H9 (cell line): ENCODE measurements around the gene MB. TPM values are rescaled to one million over a fixed set of nuclear protein-coding genes. Genes with fewer than 3 reads are reported as not detected.

Source experiments
- DNase-seq: peaks from one replicate; pipeline ENCODE4 v3.0.0-alpha.2; 2017
- H2AFZ ChIP-seq: one replicate; pipeline ENCODE4 v1.6.1; 2013; ENCODE audit warnings: mild to moderate bottlenecking, low read length, control low read depth, moderate library complexity
- H2AK5ac ChIP-seq: 2 replicates; pipeline ENCODE4 v1.6.1; 2013; ENCODE audit warnings: low read length, control low read depth, mixed read lengths; ENCODE audit not compliant: insufficient read length
- H2BK120ac ChIP-seq: one replicate; pipeline ENCODE4 v1.6.1; 2013; ENCODE audit warnings: low read depth, mild to moderate bottlenecking, low read length, control low read depth, inconsistent platforms; ENCODE audit not compliant: poor library complexity, severe bottlenecking
- H2BK12ac ChIP-seq: 2 replicates; pipeline ENCODE4 v1.6.1; 2013; ENCODE audit warnings: low read length, control low read depth, mixed read lengths, low read depth; ENCODE audit not compliant: insufficient read length
- H2BK15ac ChIP-seq: 2 replicates; pipeline ENCODE4 v1.6.1; 2013; ENCODE audit warnings: low read depth, low read length, control low read depth
- H2BK20ac ChIP-seq: one replicate; pipeline ENCODE4 v1.6.1; 2013; ENCODE audit warnings: low read depth, mild to moderate bottlenecking, low read length, control low read depth, inconsistent platforms; ENCODE audit not compliant: poor library complexity, severe bottlenecking
- H2BK5ac ChIP-seq: 2 replicates; pipeline ENCODE4 v1.6.1; 2013; ENCODE audit warnings: low read length, control low read depth, mixed read lengths; ENCODE audit not compliant: insufficient read length
- H3K14ac ChIP-seq: 2 replicates; pipeline ENCODE4 v1.6.1; 2013; ENCODE audit warnings: low read length, control low read depth; ENCODE audit not compliant: insufficient read depth
- H3K18ac ChIP-seq: 2 replicates; pipeline ENCODE4 v1.6.1; 2013; ENCODE audit warnings: low read depth, mild to moderate bottlenecking, mixed read lengths, low read length, control low read depth; ENCODE audit not compliant: insufficient read length
- H3K23ac ChIP-seq: 2 replicates; pipeline ENCODE4 v1.6.1; 2013; ENCODE audit warnings: low read length, control low read depth, mixed read lengths, low read depth; ENCODE audit not compliant: insufficient read length
- H3K23me2 ChIP-seq: 2 replicates; pipeline ENCODE4 v1.6.1; 2013; ENCODE audit warnings: low read depth, mild to moderate bottlenecking, mixed read lengths, low read length, control low read depth; ENCODE audit not compliant: insufficient read length, poor library complexity, severe bottlenecking
- H3K27ac ChIP-seq: 2 replicates; pipeline ENCODE4 v1.5.1; 2013; ENCODE audit warnings: low read length, control low read depth, mixed read lengths, low read depth; ENCODE audit not compliant: insufficient read length
- H3K27me3 ChIP-seq: 2 replicates; pipeline ENCODE4 v1.6.1; 2013; ENCODE audit warnings: low read length, control low read depth, inconsistent platforms; ENCODE audit not compliant: insufficient read depth
- H3K4ac ChIP-seq: 2 replicates; pipeline ENCODE4 v1.6.1; 2013; ENCODE audit warnings: low read depth, mild to moderate bottlenecking, control low read depth, inconsistent platforms, low read length, moderate library complexity
- H3K4me1 ChIP-seq: 2 replicates; pipeline ENCODE4 v1.6.1; 2013; ENCODE audit warnings: low read length, control low read depth, inconsistent platforms; ENCODE audit not compliant: insufficient read depth
- H3K4me2 ChIP-seq: 2 replicates; pipeline ENCODE4 v1.6.1; 2013; ENCODE audit warnings: low read length, control low read depth, mixed read lengths; ENCODE audit not compliant: insufficient read length, insufficient read depth
- H3K56ac ChIP-seq: 2 replicates; pipeline ENCODE4 v1.6.1; 2013; ENCODE audit warnings: low read depth, mild to moderate bottlenecking, mixed read lengths, low read length, control low read depth; ENCODE audit not compliant: insufficient read length
- H3K79me1 ChIP-seq: 2 replicates; pipeline ENCODE4 v1.6.1; 2013; ENCODE audit warnings: low read depth, mild to moderate bottlenecking, moderate library complexity, low read length, control low read depth, inconsistent platforms; ENCODE audit not compliant: insufficient read depth, poor library complexity, severe bottlenecking
- H3K79me2 ChIP-seq: 2 replicates; pipeline ENCODE4 v1.6.1; 2013; ENCODE audit warnings: low read length, control low read depth, inconsistent platforms; ENCODE audit not compliant: insufficient read depth
- H3K9ac ChIP-seq: 2 replicates; pipeline ENCODE4 v1.6.1; 2013; ENCODE audit warnings: low read length, control low read depth, mixed read lengths; ENCODE audit not compliant: insufficient read length; ENCODE audit errors: extremely low read depth
- H3K9me3 ChIP-seq: one replicate; pipeline ENCODE4 v1.6.1; 2013; ENCODE audit warnings: low read depth, low read length, inconsistent platforms; ENCODE audit not compliant: control insufficient read depth
- H3T11ph ChIP-seq: one replicate; pipeline ENCODE4 v1.6.1; 2013; ENCODE audit warnings: mild to moderate bottlenecking, low read length, control low read depth, inconsistent platforms
- H4K20me1 ChIP-seq: one replicate; pipeline ENCODE4 v1.6.1; 2013; ENCODE audit not compliant: control insufficient read depth, insufficient read length, insufficient read depth
- H4K5ac ChIP-seq: 2 replicates; pipeline ENCODE4 v1.6.1; 2013; ENCODE audit warnings: low read depth, mild to moderate bottlenecking, mixed read lengths, low read length, control low read depth; ENCODE audit not compliant: insufficient read length
- H4K8ac ChIP-seq: replicated peaks from 2 replicates; pipeline ENCODE4 v1.6.1; 2013; ENCODE audit warnings: low read length, control low read depth, mixed read lengths, low read depth; ENCODE audit not compliant: insufficient read length
- H4K91ac ChIP-seq: 2 replicates; pipeline ENCODE4 v1.6.1; 2013; ENCODE audit warnings: low read depth, mild to moderate bottlenecking, moderate library complexity, mixed read lengths, low read length, control low read depth; ENCODE audit not compliant: insufficient read length
- H3K27ac Mint-ChIP-seq, 3 experiments: 2 replicates in 2 of 3; 3 replicates in 1 of 3; pipeline ENCODE4 v1.8.0; 2020 to 2021; ENCODE audit warnings: mixed read lengths in 3 of 3, mild to moderate bottlenecking in 1 of 3, moderate library complexity in 1 of 3
- H3K27me3 Mint-ChIP-seq: 2 replicates; pipeline ENCODE4 v1.8.0; 2021; ENCODE audit warnings: low read depth, mild to moderate bottlenecking, moderate library complexity, mixed read lengths
- H3K36me3 Mint-ChIP-seq, 3 experiments: 2 replicates in 2 of 3; 3 replicates in 1 of 3; pipeline ENCODE4 v1.8.0; 2020 to 2021; ENCODE audit warnings: low read depth in 3 of 3, mixed read lengths in 3 of 3; ENCODE audit not compliant: insufficient read depth in 1 of 3
- H3K4me1 Mint-ChIP-seq, 2 experiments: 2 replicates each; pipeline ENCODE4 v1.8.0; 2020; ENCODE audit warnings: mixed read lengths in 2 of 2
- H3K4me3 Mint-ChIP-seq, 2 experiments: 2 replicates in 1 of 2; 3 replicates in 1 of 2; pipeline ENCODE4 v1.8.0; 2020 to 2021; ENCODE audit warnings: mild to moderate bottlenecking in 2 of 2, mixed read lengths in 2 of 2, moderate library complexity in 1 of 2
- H3K9me3 Mint-ChIP-seq, 2 experiments: 2 replicates in 1 of 2; 3 replicates in 1 of 2; pipeline ENCODE4 v1.8.0; 2020; ENCODE audit warnings: mild to moderate bottlenecking in 2 of 2, mixed read lengths in 2 of 2, moderate library complexity in 1 of 2
- CTCF ChIP-seq: fragments of 200-600 bp; sonication (generic); conservative IDR thresholded peaks from 3 replicates; pipeline ENCODE4 v1.8.0; 2021; ENCODE audit warnings: antibody characterized with exemption, mild to moderate bottlenecking
- WGBS: extraction: QIAGEN DNeasy Blood & Tissue Kit; methylation state at CpG from one replicate; pipeline ENCODE4 v1.1.7; 2013; ENCODE audit warnings: missing lambda C conversion rate, low lambda C conversion rate, mixed read lengths; ENCODE audit not compliant: insufficient read length; ENCODE audit errors: extremely low coverage; 5-methylcytosine and 5-hydroxymethylcytosine counted together
- total RNA-seq: library from RNA; stranded (reverse); gene quantifications from 2 replicates; pipeline ENCODE4 v1.2.1, GENCODE V29; 2021

MB gene
- total RNA-seq, 1 experiment from 2014 or later: 0.55 TPM

GRCh38 chr22:35587896-35588295, 29.2 kb downstream of the MB start:
- no peak overlapping the region for H4K8ac ChIP-seq
- no peak overlapping the region for H3K27ac ChIP-seq
- no peak overlapping the region for H3K4ac ChIP-seq
- Mint-ChIP-seq H3K9me3 (no peaks in the 10 kb centered on the region), H3K27ac (no peak overlapping the region), H3K4me1 (peaks cover 5 to 15% of the 10 kb centered on the region in 2 experiments), H3K36me3 (no peaks in the 10 kb centered on the region), H3K4me3 (no peak overlapping the region), H3K27me3 (peaks cover 8% of the 10 kb centered on the region)
- no peaks in the 10 kb centered on the region for H3K4me1 ChIP-seq
- no peak overlapping the region for H3K23ac ChIP-seq
- no peaks in the 10 kb centered on the region for H3K27me3 ChIP-seq
- no peak overlapping the region for H4K91ac ChIP-seq
- no peak overlapping the region for H2AFZ ChIP-seq
- no peaks in the 10 kb centered on the region for H3K79me2 ChIP-seq
- no peaks in the 10 kb centered on the region for H4K20me1 ChIP-seq
- no peak overlapping the region for H2BK12ac ChIP-seq
- no peak for TF ChIP-seq CTCF
- H3K9me3 ChIP-seq: no peaks in the 10 kb centered on the region
- no peak overlapping the region for H2BK5ac ChIP-seq
- H2BK15ac ChIP-seq: no peak overlapping the region
- WGBS: no CpG with 5 or more reads among the region's 5 CpGs
- no peak overlapping the region for H3K14ac ChIP-seq
- H2BK20ac ChIP-seq: no peak overlapping the region
- no peak overlapping the region for H3K56ac ChIP-seq
- H3K9ac ChIP-seq: no peak overlapping the region
- H2AK5ac ChIP-seq: no peak overlapping the region
- no peak overlapping the region for H3K4me2 ChIP-seq
- H2BK120ac ChIP-seq: no peak overlapping the region
- H3K23me2 ChIP-seq: no peaks in the 10 kb centered on the region
- no peak overlapping the region for H3K18ac ChIP-seq
- no peaks in the 10 kb centered on the region for H3K79me1 ChIP-seq
- DNase-seq: no peak
- no peak overlapping the region for H3T11ph ChIP-seq
- no peak overlapping the region for H4K5ac ChIP-seq
